GM12874 (cell line): ENCODE data around the gene CTNND1.

Source experiments
- TF ChIP-seq, protein P1 (sequence below): IDR thresholded peaks from 2 replicates; pipeline ENCODE4 v1.5.1; 2011; ENCODE audit warnings: low read depth, mild to moderate bottlenecking, control low read depth, low read length, moderate library complexity; ENCODE audit not compliant: insufficient read depth

The CTNND1 gene

DNA sequence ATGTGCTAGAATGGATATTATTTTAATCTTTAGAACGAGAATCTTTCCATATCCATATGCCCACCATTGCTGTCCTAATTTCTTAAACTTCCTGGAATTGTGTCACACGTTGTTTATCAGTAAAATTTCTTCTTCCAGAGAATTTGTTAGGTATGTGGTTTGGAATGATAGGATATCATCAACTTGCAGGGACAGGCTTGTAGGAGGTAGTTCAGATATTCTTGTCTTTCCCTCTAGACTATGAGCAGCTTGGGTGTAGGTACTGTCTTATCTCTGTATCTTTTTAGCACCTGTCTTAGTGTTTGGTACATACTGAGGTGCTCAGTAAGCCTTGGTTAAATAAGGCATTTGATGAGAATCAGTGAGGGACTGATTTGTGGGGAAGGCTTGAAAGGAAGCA, 3.4 kb downstream of the CTNND1 start:
- TF ChIP-seq, protein P1, sequence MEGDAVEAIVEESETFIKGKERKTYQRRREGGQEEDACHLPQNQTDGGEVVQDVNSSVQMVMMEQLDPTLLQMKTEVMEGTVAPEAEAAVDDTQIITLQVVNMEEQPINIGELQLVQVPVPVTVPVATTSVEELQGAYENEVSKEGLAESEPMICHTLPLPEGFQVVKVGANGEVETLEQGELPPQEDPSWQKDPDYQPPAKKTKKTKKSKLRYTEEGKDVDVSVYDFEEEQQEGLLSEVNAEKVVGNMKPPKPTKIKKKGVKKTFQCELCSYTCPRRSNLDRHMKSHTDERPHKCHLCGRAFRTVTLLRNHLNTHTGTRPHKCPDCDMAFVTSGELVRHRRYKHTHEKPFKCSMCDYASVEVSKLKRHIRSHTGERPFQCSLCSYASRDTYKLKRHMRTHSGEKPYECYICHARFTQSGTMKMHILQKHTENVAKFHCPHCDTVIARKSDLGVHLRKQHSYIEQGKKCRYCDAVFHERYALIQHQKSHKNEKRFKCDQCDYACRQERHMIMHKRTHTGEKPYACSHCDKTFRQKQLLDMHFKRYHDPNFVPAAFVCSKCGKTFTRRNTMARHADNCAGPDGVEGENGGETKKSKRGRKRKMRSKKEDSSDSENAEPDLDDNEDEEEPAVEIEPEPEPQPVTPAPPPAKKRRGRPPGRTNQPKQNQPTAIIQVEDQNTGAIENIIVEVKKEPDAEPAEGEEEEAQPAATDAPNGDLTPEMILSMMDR, result no peak

DNA sequence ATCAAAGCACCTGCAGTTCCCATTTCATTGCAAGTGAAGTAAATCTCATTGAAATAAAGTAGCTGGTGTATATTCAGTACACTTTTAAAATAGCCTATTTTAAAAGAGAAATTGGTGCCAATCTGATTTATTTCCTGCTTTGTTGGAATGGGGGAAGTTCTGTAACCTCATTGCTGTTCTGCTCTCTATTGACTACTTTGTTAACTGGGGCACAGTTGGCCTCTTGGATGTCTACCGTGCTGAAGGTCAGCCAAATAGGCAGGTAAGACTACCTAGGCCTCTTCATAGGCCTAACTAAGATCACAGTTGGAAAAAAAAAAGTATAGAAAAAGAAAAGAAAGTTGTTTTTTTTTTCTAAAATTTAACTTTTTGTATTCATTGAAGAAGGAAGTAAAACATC, 9.2 kb downstream of the CTNND1 start:
- TF ChIP-seq, protein P1, result no peak

DNA sequence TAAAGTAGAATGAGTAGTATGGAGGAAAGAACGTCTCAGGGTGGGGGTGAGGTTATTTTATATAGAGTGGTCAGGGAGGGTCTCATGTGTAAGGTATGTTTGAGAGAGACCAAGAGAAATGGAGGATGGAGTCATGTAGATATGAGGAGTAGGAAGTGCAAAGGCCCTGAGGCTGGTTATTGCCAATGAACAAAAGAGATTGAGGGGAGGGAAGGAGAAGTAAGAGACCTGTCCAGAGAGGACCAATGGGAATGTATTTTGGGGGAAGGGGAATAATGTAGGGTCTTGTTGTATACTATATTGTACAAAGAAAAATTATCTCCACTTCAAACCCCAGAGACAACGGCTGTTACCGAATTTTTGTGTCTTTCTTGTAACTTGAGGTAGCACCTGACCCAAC, 9.8 kb downstream of the CTNND1 start:
- TF ChIP-seq, protein P1, result no peak

DNA sequence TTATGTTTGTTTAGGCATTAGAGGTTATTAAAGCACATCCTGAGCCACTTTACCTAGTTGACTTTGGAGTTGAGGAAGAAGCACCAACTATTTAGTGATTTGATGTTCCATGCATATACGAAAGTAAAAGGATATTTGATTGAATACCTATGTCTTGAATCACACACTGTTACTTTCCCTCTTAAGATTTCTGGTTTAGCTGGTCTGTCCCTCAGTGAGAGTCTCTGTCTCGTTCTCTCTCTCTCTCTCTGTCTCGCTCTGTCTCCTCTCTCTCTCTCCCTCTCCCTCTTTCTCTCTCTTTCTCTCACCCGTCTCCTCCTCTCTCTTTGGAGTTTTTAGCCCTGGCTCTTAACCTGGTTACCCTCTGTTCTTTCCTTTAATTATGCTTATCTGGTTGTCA, 11.0 kb downstream of the CTNND1 start:
- TF ChIP-seq, protein P1, result no peak

DNA sequence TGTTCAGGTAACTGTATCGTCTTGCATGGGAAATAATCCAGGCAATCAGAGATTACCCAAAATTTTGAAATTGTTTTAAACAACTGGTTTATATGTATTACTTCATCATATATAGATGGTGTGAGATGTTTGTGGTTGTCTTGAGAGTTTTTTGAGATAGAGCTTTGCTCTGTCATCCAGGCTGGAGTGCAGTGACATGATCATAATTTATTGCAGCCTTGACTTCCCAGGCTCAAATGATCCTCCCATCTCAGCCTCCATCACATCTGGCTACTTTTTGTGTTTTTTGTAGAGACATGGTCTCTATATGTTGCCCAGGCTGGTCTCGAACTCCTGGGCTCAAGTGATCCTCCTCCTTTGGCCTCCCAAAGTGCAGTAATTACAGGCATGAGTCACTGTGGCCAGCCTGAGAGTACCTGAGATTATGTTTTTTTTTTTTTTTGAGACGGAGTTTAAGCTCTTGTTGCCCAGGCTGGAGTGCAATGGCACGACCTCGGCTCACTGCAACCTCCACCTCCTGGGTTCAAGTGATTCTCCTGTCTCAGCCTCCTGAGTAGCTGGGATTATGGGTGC, 11.5 kb downstream of the CTNND1 start:
- TF ChIP-seq, protein P1, result no peak

DNA sequence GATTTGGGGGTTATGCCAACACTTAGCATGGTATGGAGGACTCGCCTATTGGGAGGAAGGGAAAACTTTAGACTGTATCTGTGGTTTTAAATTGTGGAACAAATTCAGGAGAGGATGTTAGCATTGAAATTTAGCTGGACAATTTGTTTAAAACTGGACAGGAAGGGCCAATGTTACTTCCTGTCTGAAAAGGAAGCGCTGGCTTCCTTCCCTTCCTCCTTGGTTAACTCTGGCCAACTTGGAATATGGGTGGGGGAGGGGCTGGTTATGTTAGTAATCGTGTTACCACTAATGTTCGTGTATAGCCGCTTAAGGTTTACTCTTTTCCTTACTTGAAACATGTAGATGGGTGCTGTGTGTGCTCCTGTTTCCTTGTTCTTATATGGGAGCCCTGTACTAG, 13.9 kb downstream of the CTNND1 start:
- TF ChIP-seq, protein P1, result no peak

DNA sequence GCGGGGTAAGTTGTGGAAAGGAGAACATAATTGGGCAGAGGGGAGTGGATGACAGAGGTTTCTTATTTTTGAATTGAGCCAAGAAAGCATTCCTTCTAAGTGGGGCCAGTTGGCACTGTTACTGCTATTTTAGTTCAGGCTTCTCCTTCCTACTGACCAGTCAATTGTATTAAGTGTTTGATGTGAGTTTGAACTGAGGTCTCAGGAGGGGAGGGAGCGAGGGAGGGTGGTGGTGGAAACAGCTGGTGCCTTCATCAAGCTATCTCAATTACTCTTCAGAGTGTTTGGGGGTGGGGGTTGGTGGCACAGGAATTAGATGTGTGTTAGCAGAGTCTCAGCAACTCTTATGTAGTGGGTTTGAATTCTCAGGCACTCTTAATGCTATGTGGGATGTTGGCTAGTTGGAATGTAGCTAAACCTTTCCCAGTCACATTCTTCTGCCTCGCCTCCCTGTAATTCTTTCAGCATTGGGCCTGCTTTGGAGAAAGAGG, 14.5 kb downstream of the CTNND1 start:
- TF ChIP-seq, protein P1, result no peak
